Midbrain (tissue), 1 donor: ENCODE data around the gene FLNB.
"Not testable (repeated sequence)": the region's sequence is repeated elsewhere in the genome, so short reads cannot be mapped to it uniquely, and the experiment has no call there.

Experiments used
- DNase-seq: peaks from one replicate; lab custom pipeline; 2025; lab: John Stamatoyannopoulos, UW

The FLNB gene

DNA sequence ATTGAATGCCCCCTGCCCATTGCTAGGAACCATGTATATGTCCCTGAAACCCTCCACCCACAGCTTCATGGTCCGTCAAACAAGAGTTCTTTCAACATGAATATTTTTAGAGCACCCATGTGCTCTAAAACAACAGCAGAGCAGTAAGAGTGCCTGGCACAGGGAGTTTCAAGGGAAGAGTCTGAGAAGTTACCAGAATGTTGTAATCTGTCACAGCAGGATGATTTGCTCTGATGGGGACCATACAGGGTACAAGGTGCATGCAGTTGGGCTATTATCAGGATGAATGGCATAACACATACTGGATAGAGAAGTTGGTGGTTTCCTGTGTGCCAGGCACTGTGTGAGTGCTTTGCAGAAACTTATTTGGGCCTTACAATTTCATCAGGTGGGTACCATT is 27.8 kb upstream of the FLNB start:
- DNase-seq: no peak

GRCh38 chr3:57981483-57982087 is 26.6 kb upstream of the FLNB start:
- no peak for DNase-seq

DNA sequence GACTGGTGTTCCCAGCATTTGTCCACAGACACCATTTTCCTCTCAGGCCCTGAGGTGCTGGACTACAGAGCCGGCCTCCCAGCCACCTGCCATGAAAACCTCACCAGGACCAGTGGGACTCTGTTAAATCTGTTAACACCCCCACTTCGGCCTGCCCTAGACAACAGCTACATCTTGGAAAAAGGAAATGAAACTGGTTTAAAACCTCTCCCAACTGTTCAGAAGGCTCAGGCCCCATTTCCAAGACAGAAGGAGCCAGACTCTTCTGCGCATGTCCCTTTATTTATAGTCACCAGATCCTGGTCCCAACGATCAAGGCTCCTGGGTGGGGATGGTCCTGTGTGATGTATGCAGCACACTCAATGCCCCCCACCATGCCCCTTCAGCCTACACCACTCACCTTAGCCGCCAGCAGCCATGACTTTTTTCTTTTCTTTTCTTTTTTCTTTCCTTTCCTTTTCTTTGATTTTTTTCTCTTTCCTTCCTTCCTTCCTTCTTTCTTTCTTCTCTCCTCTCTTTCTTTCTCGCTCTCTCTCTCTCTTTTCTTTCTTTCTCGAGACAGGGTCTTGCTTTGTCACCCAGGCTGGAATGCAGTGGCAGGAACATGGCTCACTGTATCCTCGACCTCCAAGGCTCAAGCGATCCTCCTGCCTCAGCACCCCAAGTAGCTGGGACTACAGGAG is 25.5 kb upstream of the FLNB start:
- no peak for DNase-seq

GRCh38 chr3:57983734-57984518 is 24.3 kb upstream of the FLNB start:
- DNase-seq: peak; percentile 19

DNA sequence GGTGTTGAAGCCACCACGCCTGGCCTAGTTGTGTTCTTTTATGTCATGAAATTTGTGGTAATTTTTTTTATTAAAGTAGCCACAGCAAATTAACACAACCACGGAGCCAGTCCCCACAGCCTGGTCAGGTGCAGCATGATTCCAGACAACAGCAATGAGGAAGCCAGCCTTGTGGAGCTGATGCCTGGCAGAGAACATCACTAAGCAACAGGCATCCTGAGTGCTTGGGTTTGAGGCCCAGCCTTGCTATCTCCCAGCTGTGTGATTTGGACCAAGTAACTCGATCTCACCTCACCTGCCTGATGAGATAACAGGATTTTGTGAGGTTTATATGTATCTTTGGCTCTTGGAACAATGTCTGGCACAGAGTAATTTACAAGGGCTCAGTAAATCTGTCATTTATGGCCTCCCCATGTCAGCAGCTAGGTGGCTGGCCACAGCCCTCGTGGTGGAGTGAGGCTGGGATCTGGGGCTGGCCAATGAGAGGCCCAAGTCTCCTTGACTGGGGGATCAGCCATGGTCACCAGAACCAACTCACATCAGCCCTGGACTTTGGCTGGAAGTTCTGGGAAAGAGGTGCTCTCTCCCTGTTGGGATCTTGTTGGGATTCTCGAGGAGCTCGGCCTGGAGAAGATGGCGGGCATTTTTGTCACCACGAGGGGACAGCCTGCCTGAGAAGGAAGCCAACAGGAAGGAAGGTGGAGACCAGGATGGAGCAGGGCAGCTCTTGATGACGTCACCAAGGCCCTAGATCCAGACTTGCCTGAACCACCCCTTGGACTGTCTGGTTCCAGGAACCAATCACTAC is 22.8 kb upstream of the FLNB start:
- DNase-seq: no peak

- DNase-seq: no peak
Observed at GRCh38 chr3:57985984-57986246, 22.3 kb upstream of the FLNB start.

DNA sequence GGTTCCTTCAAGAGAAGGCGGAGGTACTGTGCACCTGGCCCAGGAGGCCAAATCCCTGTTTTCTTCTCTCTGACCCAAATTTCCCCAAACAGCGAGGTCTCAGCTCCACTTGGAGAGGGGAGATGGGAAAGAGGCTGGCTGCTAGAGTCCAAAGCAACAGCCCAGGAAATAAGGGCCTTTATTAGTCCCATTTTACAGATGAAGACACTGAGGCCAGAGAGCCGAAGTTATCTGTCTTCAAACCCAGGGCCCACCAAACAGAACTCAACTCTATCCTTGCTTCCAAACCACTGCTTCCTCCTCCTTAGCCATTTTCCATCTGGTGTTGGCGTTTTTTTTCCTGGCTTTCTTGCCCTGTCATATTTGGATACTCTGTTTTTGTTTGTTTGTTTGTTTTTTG is 22.0 kb upstream of the FLNB start:
- DNase-seq: no peak

DNA sequence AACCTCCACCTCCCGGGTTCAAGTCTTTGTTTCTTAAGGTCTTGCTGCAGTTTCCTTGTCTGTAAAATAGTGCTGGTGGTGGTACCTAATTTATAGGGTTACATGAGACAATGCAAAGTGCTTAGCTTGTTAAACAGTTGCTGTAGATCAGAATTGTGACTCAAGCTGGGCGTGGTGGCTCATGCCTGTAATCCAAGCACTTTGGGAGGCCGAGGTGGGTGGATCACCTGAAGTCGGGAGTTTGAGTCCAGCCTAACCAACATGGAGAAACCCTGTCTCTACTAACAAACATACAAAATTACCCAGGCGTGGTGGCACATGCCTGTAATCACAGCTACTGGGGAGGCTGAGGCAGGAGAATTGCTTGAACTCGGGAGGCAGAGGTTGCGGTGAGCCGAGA is 19.0 kb upstream of the FLNB start:
- DNase-seq: not testable (repeated sequence)

DNA sequence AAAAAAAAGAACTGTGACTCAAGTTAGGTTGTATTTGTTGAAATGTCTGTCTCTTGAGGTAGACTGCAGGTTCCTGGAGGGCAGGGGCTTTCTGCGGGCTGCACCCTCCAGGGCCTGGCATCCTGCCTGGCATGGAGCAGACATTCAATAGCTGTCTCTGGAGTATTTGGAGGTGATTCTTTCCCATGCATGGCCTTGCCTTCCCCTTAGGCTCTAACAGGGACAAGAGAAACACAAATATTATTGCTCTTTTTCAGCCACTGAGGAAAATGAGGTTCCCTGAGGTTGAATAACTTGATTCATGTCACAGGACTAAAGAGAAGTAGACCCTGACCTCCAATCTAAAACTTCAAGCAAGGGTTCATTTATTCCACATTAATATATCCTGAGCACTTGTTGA is 18.6 kb upstream of the FLNB start:
- DNase-seq: no peak

DNA sequence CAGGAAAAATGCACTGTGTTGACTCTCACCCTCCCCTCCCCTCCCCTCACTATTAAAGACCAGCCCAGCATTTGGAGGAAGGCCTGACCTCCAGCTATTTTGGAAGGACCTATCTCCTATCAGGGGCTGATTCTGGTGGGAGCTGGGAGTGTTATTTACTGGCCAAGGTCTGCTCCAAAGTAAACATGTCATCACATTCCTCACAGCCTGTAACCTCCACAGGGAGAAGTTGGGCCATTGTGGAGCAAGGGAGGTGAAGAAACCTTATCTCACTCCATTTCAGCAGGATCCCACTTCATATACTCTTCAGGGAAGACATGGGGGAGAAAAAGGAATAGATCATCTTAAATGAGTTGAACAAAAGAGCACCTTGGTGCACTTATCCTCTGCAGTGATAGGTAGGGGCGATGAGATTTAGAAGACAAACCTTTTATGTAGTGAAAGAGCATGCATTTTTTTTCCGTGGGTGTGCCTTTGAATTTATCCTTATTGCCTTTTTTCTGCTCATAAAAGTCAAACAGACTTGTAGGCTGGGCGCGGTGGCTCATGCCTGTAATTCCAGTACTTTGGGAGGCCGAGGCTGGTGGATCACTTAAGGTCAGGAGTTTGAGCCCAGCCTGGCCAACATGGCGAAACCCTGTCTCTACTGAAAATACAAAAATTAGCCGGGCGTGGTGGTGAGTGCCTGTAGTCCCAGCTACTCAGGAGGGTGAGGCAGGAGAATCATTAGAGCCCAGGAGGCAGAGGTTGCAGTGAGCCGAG is 15.6 kb upstream of the FLNB start:
- DNase-seq: no peak

DNA sequence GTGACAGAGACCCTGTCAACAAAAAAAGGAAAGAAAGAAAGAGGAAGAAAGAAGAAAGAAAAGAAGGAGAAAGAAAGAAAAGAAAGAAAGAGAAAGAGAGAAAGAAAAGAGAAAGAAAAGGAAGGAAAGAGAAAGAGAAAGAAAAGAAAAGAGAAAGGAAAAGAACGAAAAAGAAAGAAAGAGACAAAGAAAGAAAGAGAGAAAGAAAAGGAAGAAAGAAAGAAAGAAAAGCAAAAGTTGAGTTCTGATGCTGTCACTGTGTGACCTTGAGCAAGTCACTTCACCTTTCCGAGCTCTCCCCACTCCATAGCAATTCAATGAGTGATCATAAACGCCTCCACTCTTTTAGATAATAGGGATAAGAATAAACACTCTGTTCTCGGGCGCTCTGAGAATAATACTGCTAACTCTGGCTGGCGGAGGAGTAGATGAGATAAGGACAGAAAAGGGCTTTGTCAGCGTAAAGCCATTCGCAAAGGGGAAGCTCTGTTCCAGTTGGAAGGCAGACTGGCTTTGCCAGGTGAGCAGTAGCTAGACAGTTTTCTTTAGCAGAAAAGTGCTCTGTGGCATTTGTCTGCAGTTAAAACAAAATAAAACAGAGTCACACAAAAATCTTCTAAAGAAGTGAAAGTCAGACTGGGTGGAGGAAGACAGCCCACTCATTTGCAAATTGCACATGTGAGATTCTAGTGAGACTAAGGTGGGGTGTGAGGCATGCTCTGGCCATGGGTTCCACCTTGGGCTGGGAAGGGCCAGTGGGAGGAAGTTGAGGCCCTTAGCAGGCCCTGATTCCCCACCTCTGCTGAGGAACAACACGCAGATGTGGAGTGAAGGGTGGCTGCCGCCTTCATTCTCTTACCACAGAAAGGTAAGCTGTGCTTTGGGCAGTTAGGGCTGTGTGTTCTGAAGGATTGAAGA is 9.6 kb upstream of the FLNB start:
- no peak for DNase-seq

DNA sequence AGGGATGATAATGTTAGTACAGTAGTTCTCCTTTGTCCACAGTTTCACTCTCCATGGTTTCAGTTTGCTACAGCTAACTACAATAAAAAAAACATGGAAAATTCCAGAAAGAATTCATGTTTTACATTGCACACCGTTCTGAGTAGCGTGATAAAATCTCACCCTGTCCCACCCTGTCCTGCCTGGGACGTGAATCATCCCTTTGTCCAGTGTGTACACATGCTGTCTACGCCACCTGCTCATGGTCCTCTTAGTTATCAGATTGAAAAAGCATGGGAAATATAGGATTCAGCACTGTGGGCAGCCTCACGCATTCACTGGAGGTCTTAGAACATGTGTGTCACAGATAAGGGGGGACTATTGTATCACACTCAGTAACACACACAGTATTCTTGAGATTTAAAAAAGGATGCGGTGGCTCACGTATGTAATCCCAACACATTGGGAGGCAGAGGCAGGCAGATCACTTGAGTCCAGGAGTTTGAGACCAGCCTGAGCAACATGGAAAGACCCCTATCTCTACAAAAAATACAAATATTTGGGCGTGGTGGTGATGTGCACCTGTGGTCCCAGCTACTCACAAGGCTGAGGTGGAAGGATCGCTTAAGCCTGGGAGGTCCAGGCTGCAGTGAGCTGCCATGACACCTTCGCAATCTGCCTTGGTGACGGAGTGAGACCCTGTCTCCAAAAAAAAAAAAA is 8.7 kb upstream of the FLNB start:
- DNase-seq: no peak

- no peak for DNase-seq
Observed at GRCh38 chr3:58000306-58001085, 7.7 kb upstream of the FLNB start.

DNA sequence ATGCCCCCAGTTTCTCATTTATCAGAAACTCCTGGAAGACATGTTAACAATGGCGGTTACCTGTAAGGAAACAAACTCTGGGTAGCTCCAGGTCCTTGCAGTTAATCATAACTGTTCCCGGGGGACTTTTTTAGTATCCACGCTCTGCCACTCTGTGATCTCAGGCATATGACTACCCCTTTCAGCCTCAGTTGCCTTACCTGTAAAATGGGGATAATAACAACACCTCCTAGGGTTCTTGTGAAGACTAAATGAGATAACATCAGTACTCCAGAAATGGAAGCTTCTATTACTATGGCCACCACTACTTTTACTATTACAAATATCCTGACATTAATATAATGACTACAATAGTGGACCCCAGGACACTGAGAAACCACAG is 7.1 kb upstream of the FLNB start:
- no peak for DNase-seq

- DNase-seq: no peak
Observed at GRCh38 chr3:58001979-58002378, 6.2 kb upstream of the FLNB start.

GRCh38 chr3:58003093-58003492 is 5.1 kb upstream of the FLNB start:
- no peak for DNase-seq

DNA sequence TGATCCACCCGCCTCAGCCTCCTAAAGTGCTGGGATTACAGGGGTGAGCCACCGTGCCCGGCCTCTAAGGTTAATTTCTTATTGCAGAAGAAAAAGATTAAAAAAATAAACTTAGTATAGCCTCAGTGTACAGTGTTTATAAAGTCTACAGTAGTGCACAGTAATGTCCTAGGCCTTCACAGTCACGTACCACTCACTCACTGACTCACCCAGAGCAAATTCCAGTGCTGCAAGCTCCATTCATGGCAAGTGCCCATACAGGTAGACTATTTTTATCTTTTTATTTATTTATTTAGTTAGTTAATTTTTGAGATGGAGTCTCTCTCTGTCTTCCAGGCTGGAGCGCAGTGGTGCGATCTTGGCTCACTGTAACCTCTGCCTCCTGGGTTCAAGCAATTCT is 3.2 kb upstream of the FLNB start:
- DNase-seq: no peak

DNA sequence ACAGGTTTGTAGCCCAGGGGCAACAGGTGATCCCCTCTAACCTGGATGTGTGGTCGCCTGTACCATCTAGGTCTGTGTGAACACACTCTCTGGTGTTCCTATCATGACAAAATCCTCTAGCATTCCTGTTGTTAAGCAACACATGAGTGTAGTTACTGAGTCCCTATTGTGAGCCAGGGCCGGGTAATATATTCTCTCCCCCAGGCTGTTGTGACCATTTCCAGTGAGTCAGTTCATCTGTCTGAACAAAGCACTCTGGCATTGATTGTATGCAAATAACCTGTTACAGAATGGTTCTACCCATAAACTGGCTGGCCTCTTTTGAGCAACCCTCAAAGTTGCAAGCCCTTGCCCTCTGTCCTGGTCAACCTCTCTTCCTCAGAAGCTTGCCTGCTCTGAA is 2.6 kb upstream of the FLNB start:
- no peak for DNase-seq

DNA sequence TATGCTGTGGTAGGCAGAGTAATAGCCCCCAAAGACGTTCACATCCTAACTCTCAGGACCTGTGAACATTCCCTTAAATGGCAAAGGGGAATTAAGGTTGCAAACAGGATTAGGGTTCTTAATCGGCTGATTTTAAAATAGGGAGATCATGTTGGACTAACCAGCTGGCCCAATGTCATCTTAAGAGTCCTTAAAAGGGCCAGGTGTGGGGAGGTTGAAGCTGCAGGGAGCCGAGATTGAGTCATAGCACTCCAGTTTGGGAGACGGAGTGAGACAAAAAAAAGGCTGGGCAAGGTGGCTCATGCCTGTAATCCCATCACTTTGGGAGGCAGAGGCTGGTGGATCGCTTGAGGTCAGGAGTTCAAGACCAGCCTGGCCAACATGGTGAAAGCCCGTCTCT is 1.6 kb upstream of the FLNB start:
- DNase-seq: no peak
